ENCODE measurements around the gene B4GALNT4. TPM values are rescaled to one million over a fixed set of nuclear protein-coding genes. Genes with fewer than 3 reads are reported as not detected.

B4GALNT4 gene
- total and polyA plus RNA-seq, 2 of the 13 experiments (the other 11 are each of a cell fraction or from before 2014, with no cell fraction given), result 30.5 to 50.1 TPM

- intact Hi-C loops (cut with micrococcal nuclease; ENCODE audit: unreplicated experiment), result no loop called here
- in situ Hi-C loops (cut with HindIII; ENCODE audit: extremely low pct_ligation_motif_present, low pct_unique_long_range_greater_than_20kb), result no loop called here
- WGBS (ENCODE audit: low lambda C conversion rate), result 48% methylated on average over 14 of the region's 24 CpGs
- peak; percentile 21; the same call in 1 of the 2 replicates for TF ChIP-seq YEATS4 (CRISPR knock-in tag; IDR thresholded peaks at IDR 0.05; ENCODE audit: borderline replicate concordance)
- no peak for TF ChIP-seq HNRNPLL (IDR thresholded peaks at IDR 0.05; ENCODE audit: low read depth, low read length, poor library complexity, severe bottlenecking)
- TF ChIP-seq ZFY (CRISPR knock-in tag; IDR thresholded peaks at IDR 0.05), result peak; percentile 29; the same call in 1 of the 2 replicates
- TF ChIP-seq UBTF (CRISPR knock-in tag; IDR thresholded peaks at IDR 0.05), result 0 out of 2 replicates have a peak, but pooled peaks have one; percentile 18
- no peak; the same call in 1 of the 2 replicates for TF ChIP-seq TFDP1 (CRISPR knock-in tag; IDR thresholded peaks at IDR 0.05; ENCODE audit: borderline replicate concordance)
- TF ChIP-seq KDM2A (CRISPR knock-in tag; IDR thresholded peaks at IDR 0.05; ENCODE audit: borderline replicate concordance, low read depth), result peak; percentile 72
- TF ChIP-seq MED1 (CRISPR knock-in tag; IDR thresholded peaks at IDR 0.05), result no peak
- peak; percentile 53; the same call in 1 of the 2 replicates for TF ChIP-seq SAP130 (CRISPR knock-in tag; IDR thresholded peaks at IDR 0.05; ENCODE audit: low read depth)
- 0 out of 2 replicates have a peak, but pooled peaks have one; percentile 42 for TF ChIP-seq POLR2G (IDR thresholded peaks at IDR 0.05; ENCODE audit: low read depth, low read length)
- peak; percentile 51; the same call in 1 of the 2 replicates for TF ChIP-seq PATZ1 (CRISPR knock-in tag; IDR thresholded peaks at IDR 0.05)
- TF ChIP-seq RFX3 (CRISPR knock-in tag; IDR thresholded peaks at IDR 0.05), result no peak
- no peak for TF ChIP-seq MAZ (IDR thresholded peaks at IDR 0.05; ENCODE audit: borderline replicate concordance, low read depth, low read length)
- TF ChIP-seq MAZ (CRISPR knock-in tag; IDR thresholded peaks at IDR 0.05; ENCODE audit: low read depth), result peak; percentile 11; the same call in 1 of the 2 replicates
- no peak for TF ChIP-seq TBX2 (CRISPR knock-in tag; IDR thresholded peaks at IDR 0.05; ENCODE audit: borderline replicate concordance)
- TF ChIP-seq ARID3A (IDR thresholded peaks at IDR 0.05; ENCODE audit: low read depth, low read length), result no peak
Observed at GRCh38 chr11:363948-364761, 5.1 kb upstream of the B4GALNT4 start.

More at GRCh38 chr11:363948-364761, 5.1 kb upstream of the B4GALNT4 start:
- FAIRE-seq, result no peak
- peak; percentile 62 for DNase-seq (ENCODE audit: low spot score)
- H3K4me1 ChIP-seq (ENCODE audit: insufficient read depth, low read length), result peaks cover 21% of the 10 kb centered on the region
- H3K36me3 ChIP-seq (replicated peaks in 1 of 2; ENCODE audit: control insufficient read depth in 1 of 2, insufficient read depth in 2 of 2, low read length in 2 of 2), result no peaks in the 10 kb centered on the region
- no peaks in the 10 kb centered on the region for H4K20me1 ChIP-seq (ENCODE audit: insufficient read depth, low read length)
- peak overlapping the region; percentile 53 for H3K4me2 ChIP-seq (ENCODE audit: low read depth, low read length)
- POLR2A ChIA-PET, result interaction anchor here (0.7 to 2.0 kb wide), 10 partner anchors 9 to 157 kb away, joined by 3 to 7 read pairs (median 4); partner anchors contain the start of genes BET1L, IFITM2, PTDSS2 and RIC8A
- BruUV-seq (replicated peaks), result no TSS peak
- no peak overlapping the region for H3K27ac ChIP-seq (ENCODE audit: extremely low read length, insufficient read depth, low read length)
- peaks cover 9 to 34% of the 10 kb centered on the region in 2 experiments for H3K27me3 ChIP-seq (ENCODE audit: control insufficient read depth in 1 of 2, insufficient read depth in 2 of 2, low read length in 2 of 2)
- peak; percentile 83 for ATAC-seq
- peak overlapping the region in 1 of 3 experiments; percentile 20; a peak in 1 of 6 replicates for H3K4me3 ChIP-seq (replicated peaks in 1 of 3; ENCODE audit: insufficient read depth in 1 of 3, low read depth in 2 of 3, low read length in 3 of 3)
- H3K9ac ChIP-seq (ENCODE audit: insufficient read depth, low read depth, low read length), result no peak overlapping the region
- peaks cover 9% of the 10 kb centered on the region for H3K9me3 ChIP-seq (ENCODE audit: low read length)
- CTCF ChIA-PET (ENCODE audit: low intra/inter-chr PET ratio, low total read pairs), result interaction anchor here (1.2 kb wide), 1 partner anchor 59 kb away, joined by 4 read pairs; no protein-coding TSS in a partner anchor
- no peaks in the 10 kb centered on the region for H3K79me2 ChIP-seq (ENCODE audit: insufficient read depth, low read length)
- no peak overlapping the region for H2AFZ ChIP-seq (ENCODE audit: low read length)
